Measurements from ENCODE around the gene PCNT. TPM values are rescaled to one million over a fixed set of nuclear protein-coding genes. Genes with fewer than 3 reads are reported as not detected.

Gene PCNT
- total and polyA plus RNA-seq, 2 donors (not counting 1 experiment from before 2014, with no cell fraction given), result 20.3 to 58.1 TPM

DNA sequence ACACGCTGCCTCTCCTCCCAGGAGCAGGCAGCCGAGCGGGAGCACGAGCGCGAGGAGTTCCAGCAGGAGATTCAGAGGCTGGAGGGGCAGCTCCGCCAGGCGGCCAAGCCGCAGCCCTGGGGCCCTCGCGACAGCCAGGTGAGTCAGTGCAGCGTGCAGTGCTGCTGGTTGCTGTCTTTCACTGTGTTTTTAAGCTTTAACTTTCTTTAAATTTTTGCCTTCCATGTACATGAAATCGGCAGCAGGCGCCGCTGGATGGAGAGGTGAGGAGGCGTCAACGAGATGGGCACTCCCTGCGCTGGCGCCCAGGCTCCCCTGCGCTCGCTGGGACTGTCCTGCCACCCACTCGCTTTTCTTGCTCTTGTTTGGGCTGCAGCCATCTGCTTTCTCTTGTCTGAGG is 74.0 kb downstream of the PCNT start:
- H3K27ac ChIP-seq (ENCODE audit: low read length in 2 of 2), result no peak overlapping the region
- H3K9me3 ChIP-seq (ENCODE audit: control extremely low read depth in 1 of 3, control insufficient read depth in 2 of 3, insufficient read depth in 1 of 3, low read length in 2 of 3), result peaks cover 0 to 2% (median 0%) of the 10 kb centered on the region in 3 donors
- no peaks in the 10 kb centered on the region for H3K4me1 Mint-ChIP-seq
- H3K4me3 Mint-ChIP-seq, result no peak overlapping the region
- H3K9me3 Mint-ChIP-seq (ENCODE audit: insufficient read depth), result no peaks in the 10 kb centered on the region
- H3K27me3 ChIP-seq (replicated peaks in 1 of 4; ENCODE audit: control extremely low read depth in 1 of 4, control insufficient read depth in 3 of 4, insufficient read depth in 4 of 4, low read length in 3 of 4), result no peaks in the 10 kb centered on the region
- ChIA-PET CTCF (no interaction called here), POLR2A (no interaction called here)
- over 99% methylated on average over 22 of the region's 22 CpGs for whole genome bisulfite sequencing (ENCODE audit: insufficient coverage)
- peaks cover 0 to 32% of the 10 kb centered on the region in 2 experiments for H3K36me3 ChIP-seq (replicated peaks in 1 of 2; ENCODE audit: control extremely low read depth in 1 of 2, control insufficient read depth in 1 of 2, extremely low read depth in 1 of 2, insufficient read depth in 2 of 2, low read length in 1 of 2)
- no peak overlapping the region for H3K27ac Mint-ChIP-seq
- no peak overlapping the region for H2AFZ ChIP-seq (ENCODE audit: insufficient read depth, low read depth, low read length, poor library complexity, severe bottlenecking)
- H3K79me2 ChIP-seq (ENCODE audit: control insufficient read depth, insufficient read depth, low read length), result no peaks in the 10 kb centered on the region
- H3K4me1 ChIP-seq (ENCODE audit: control insufficient read depth in 2 of 2, insufficient read depth in 2 of 2, low read length in 2 of 2), result no peaks in the 10 kb centered on the region
- TF ChIP-seq EZH2 (IDR thresholded peaks at IDR 0.05; ENCODE audit: borderline replicate concordance, insufficient read depth, low read depth, low read length, poor library complexity, severe bottlenecking), result no peak
- TF ChIP-seq, protein P1, sequence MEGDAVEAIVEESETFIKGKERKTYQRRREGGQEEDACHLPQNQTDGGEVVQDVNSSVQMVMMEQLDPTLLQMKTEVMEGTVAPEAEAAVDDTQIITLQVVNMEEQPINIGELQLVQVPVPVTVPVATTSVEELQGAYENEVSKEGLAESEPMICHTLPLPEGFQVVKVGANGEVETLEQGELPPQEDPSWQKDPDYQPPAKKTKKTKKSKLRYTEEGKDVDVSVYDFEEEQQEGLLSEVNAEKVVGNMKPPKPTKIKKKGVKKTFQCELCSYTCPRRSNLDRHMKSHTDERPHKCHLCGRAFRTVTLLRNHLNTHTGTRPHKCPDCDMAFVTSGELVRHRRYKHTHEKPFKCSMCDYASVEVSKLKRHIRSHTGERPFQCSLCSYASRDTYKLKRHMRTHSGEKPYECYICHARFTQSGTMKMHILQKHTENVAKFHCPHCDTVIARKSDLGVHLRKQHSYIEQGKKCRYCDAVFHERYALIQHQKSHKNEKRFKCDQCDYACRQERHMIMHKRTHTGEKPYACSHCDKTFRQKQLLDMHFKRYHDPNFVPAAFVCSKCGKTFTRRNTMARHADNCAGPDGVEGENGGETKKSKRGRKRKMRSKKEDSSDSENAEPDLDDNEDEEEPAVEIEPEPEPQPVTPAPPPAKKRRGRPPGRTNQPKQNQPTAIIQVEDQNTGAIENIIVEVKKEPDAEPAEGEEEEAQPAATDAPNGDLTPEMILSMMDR (IDR thresholded peaks at IDR 0.05), result no peak
- no peak overlapping the region for H3K4me2 ChIP-seq (replicated peaks; ENCODE audit: low read depth, low read length, poor library complexity, severe bottlenecking)
- H3K4me3 ChIP-seq (ENCODE audit: control extremely low read depth in 1 of 5, extremely low read depth in 1 of 5, insufficient read depth in 1 of 5, low read depth in 2 of 5, low read length in 4 of 5), result no peak overlapping the region
- DNase-seq (no peak), ATAC-seq (ENCODE audit: low read depth) (no peak)
- H3K27me3 Mint-ChIP-seq, result no peaks in the 10 kb centered on the region
- intact Hi-C loops (cut with micrococcal nuclease), result no loop called here
- no peaks in the 10 kb centered on the region for H4K20me1 ChIP-seq (ENCODE audit: control insufficient read depth, insufficient read depth, low read length, poor library complexity, severe bottlenecking)
- H3K9ac ChIP-seq (ENCODE audit: low read length), result no peak overlapping the region

DNA sequence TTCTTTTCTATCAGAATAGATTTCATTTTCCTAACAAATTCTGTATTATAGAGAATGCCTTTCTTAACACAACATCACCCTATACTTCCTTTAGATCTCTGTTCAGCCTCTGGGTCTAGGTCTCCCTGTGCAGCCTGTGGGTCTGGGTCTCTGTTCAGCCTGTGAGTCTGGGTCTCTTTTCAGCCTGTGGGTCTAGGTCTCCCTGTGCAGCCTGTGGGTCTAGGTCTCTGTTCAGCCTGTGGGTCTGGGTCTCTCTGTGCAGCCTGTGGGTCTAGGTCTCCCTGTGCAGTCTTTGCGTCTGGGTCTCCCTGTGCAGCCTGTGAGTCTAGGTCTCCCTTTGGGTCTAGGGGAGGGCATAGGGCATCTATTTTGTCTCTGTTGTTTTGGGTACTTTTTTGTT is 75.2 kb downstream of the PCNT start:
- Mint-ChIP-seq H3K4me3 (no peak overlapping the region), H3K4me1 (no peaks in the 10 kb centered on the region), H3K27ac (no peak overlapping the region), H3K27me3 (no peaks in the 10 kb centered on the region), H3K9me3 (ENCODE audit: insufficient read depth) (no peaks in the 10 kb centered on the region)
- Histone ChIP-seq H3K4me2 (replicated peaks; ENCODE audit: low read depth, low read length, poor library complexity, severe bottlenecking) (no peak overlapping the region), H3K79me2 (ENCODE audit: control insufficient read depth, insufficient read depth, low read length) (no peaks in the 10 kb centered on the region), H4K20me1 (ENCODE audit: control insufficient read depth, insufficient read depth, low read length, poor library complexity, severe bottlenecking) (no peaks in the 10 kb centered on the region), H3K9ac (ENCODE audit: low read length) (no peak overlapping the region), H3K4me1 (ENCODE audit: control insufficient read depth in 2 of 2, insufficient read depth in 2 of 2, low read length in 2 of 2) (no peaks in the 10 kb centered on the region), H2AFZ (ENCODE audit: insufficient read depth, low read depth, low read length, poor library complexity, severe bottlenecking) (no peak overlapping the region), H3K9me3 (ENCODE audit: control extremely low read depth in 1 of 3, control insufficient read depth in 2 of 3, insufficient read depth in 1 of 3, low read length in 2 of 3) (peaks cover 0 to 6% (median 0%) of the 10 kb centered on the region in 3 donors), H3K27me3 (replicated peaks in 1 of 4; ENCODE audit: control extremely low read depth in 1 of 4, control insufficient read depth in 3 of 4, insufficient read depth in 4 of 4, low read length in 3 of 4) (no peaks in the 10 kb centered on the region), H3K27ac (ENCODE audit: low read length in 2 of 2) (no peak overlapping the region), H3K4me3 (ENCODE audit: control extremely low read depth in 1 of 5, extremely low read depth in 1 of 5, insufficient read depth in 1 of 5, low read depth in 2 of 5, low read length in 4 of 5) (no peak overlapping the region), H3K36me3 (replicated peaks in 1 of 2; ENCODE audit: control extremely low read depth in 1 of 2, control insufficient read depth in 1 of 2, extremely low read depth in 1 of 2, insufficient read depth in 2 of 2, low read length in 1 of 2) (peaks cover 0 to 31% of the 10 kb centered on the region in 2 experiments)
- POLR2A ChIA-PET, result no interaction called here
- ATAC-seq (ENCODE audit: low read depth), result no peak
- TF ChIP-seq, protein P1 (IDR thresholded peaks at IDR 0.05), result no peak
- TF ChIP-seq EZH2 (IDR thresholded peaks at IDR 0.05; ENCODE audit: borderline replicate concordance, insufficient read depth, low read depth, low read length, poor library complexity, severe bottlenecking), result no peak
- CTCF ChIA-PET, result no interaction called here
- WGBS (ENCODE audit: insufficient coverage), result no CpG with 5 or more reads among the region's 1 CpG
- no peak for DNase-seq
- intact Hi-C loops (cut with micrococcal nuclease), result no loop called here

All from B cell (primary cell).